OCI-LY3 (cell line): ENCODE measurements around the gene RHOBTB3.

Source experiments
- H2AFZ ChIP-seq: fragments of 200-600, 300-600 bp; shearing (Covaris generic); 2 replicates; pipeline ENCODE4 v1.6.0; 2014; ENCODE audit warnings: antibody characterized with exemption, low read depth, low read length
- H3K27ac ChIP-seq: fragments of 200-600, 300-600 bp; sonication (generic); 2 replicates; pipeline ENCODE4 v1.5.1; 2014; ENCODE audit warnings: mild to moderate bottlenecking, low read length, moderate library complexity, mixed read lengths
- H3K27me3 ChIP-seq: fragments of 200-600, 300-600 bp; sonication (generic); 2 replicates; pipeline ENCODE4 v1.6.1; 2014; ENCODE audit warnings: low read depth, low read length, mixed read lengths
- H3K36me3 ChIP-seq: fragments of 200-600, 300-600 bp; sonication (generic); replicated peaks from 2 replicates; pipeline ENCODE3; 2014; ENCODE audit warnings: low read depth, low read length, mixed read lengths
- H3K4me1 ChIP-seq: fragments of 300-600, 200-600 bp; sonication (generic); 2 replicates; pipeline ENCODE4 v1.6.1; 2014; ENCODE audit warnings: low read length, mixed read lengths
- H3K4me2 ChIP-seq: fragments of 200-600, 300-600 bp; sonication (generic); 2 replicates; pipeline ENCODE4 v1.6.1; 2014; ENCODE audit warnings: low read length, mixed read lengths
- H3K4me3 ChIP-seq: fragments of 300-600, 200-600 bp; sonication (generic); 2 replicates; pipeline ENCODE4 v1.5.1; 2014; ENCODE audit warnings: antibody characterized with exemption, mild to moderate bottlenecking, low read length, moderate library complexity
- H3K79me2 ChIP-seq: fragments of 300-600, 200-600 bp; shearing (Covaris generic); 2 replicates; pipeline ENCODE4 v1.6.1; 2014; ENCODE audit warnings: mild to moderate bottlenecking, low read length, mixed read lengths
- H3K9ac ChIP-seq: fragments of 300-600, 200-600 bp; shearing (Covaris generic); 2 replicates; pipeline ENCODE4 v1.6.0; 2014; ENCODE audit warnings: mild to moderate bottlenecking, low read length, moderate library complexity
- H3K9me3 ChIP-seq: fragments of 200-600, 300-600 bp; shearing (Covaris generic); 2 replicates; pipeline ENCODE4 v1.6.1; 2014; ENCODE audit warnings: low read length, mixed read lengths; ENCODE audit not compliant: insufficient read depth
- H4K20me1 ChIP-seq: fragments of 200-600, 300-600 bp; sonication (generic); 2 replicates; pipeline ENCODE4 v1.6.1; 2016; ENCODE audit warnings: low read length, mixed read lengths; ENCODE audit not compliant: insufficient read depth
- CTCF ChIP-seq: fragments of 200-600, 300-600 bp; sonication (generic); IDR thresholded peaks from 2 replicates; pipeline ENCODE4 v1.5.1; 2014; ENCODE audit warnings: antibody characterized with exemption, low read length, low read depth
- EZH2phosphoT487 ChIP-seq: fragments of 200-600 bp; shearing (Covaris generic); IDR thresholded peaks from 2 replicates; pipeline ENCODE4 v1.6.1; 2018; ENCODE audit warnings: antibody characterized with exemption, mixed run types, low read depth

RHOBTB3 gene

GRCh38 chr5:95803271-95804148 is 72.4 kb downstream of the RHOBTB3 start:
- H3K36me3 ChIP-seq: no peaks in the 10 kb centered on the region
- no peaks in the 10 kb centered on the region for H4K20me1 ChIP-seq
- no peak overlapping the region for H3K9ac ChIP-seq
- H3K4me3 ChIP-seq: no peak overlapping the region
- no peak overlapping the region for H3K4me2 ChIP-seq
- no peaks in the 10 kb centered on the region for H3K27me3 ChIP-seq
- TF ChIP-seq EZH2phosphoT487 (no peak), CTCF (no peak)
- H2AFZ ChIP-seq: no peak overlapping the region
- H3K9me3 ChIP-seq: no peaks in the 10 kb centered on the region
- H3K4me1 ChIP-seq: peaks cover 8% of the 10 kb centered on the region
- no peak overlapping the region for H3K27ac ChIP-seq
- no peaks in the 10 kb centered on the region for H3K79me2 ChIP-seq

GRCh38 chr5:95804736-95805539 is 73.8 kb downstream of the RHOBTB3 start:
- no peak overlapping the region for H3K9ac ChIP-seq
- no peak overlapping the region for H3K4me3 ChIP-seq
- no peak overlapping the region for H3K4me2 ChIP-seq
- H4K20me1 ChIP-seq: no peaks in the 10 kb centered on the region
- H3K9me3 ChIP-seq: no peaks in the 10 kb centered on the region
- no peak overlapping the region for H3K27ac ChIP-seq
- H3K27me3 ChIP-seq: no peaks in the 10 kb centered on the region
- H3K36me3 ChIP-seq: no peaks in the 10 kb centered on the region
- peaks cover 19% of the 10 kb centered on the region for H3K4me1 ChIP-seq
- no peaks in the 10 kb centered on the region for H3K79me2 ChIP-seq
- H2AFZ ChIP-seq: no peak overlapping the region
- no peak for TF ChIP-seq EZH2phosphoT487
- TF ChIP-seq CTCF: no peak

GRCh38 chr5:95806687-95807086 is 75.6 kb downstream of the RHOBTB3 start:
- Histone ChIP-seq H3K4me2 (no peak overlapping the region), H4K20me1 (no peaks in the 10 kb centered on the region), H3K27ac (no peak overlapping the region), H3K4me3 (no peak overlapping the region), H2AFZ (no peak overlapping the region), H3K9me3 (no peaks in the 10 kb centered on the region), H3K79me2 (no peaks in the 10 kb centered on the region), H3K27me3 (no peaks in the 10 kb centered on the region), H3K4me1 (peaks cover 19% of the 10 kb centered on the region), H3K36me3 (no peaks in the 10 kb centered on the region), H3K9ac (no peak overlapping the region)
- TF ChIP-seq CTCF (no peak), EZH2phosphoT487 (no peak)
